WTC11 (cell line): Measurements from ENCODE around the gene CHST15. TPM values are rescaled to one million over a fixed set of nuclear protein-coding genes. Genes with fewer than 3 reads are reported as not detected.

Source experiments
- ATAC-seq: fragments of 200-7000 bp; cut with Tn5 transposase; 2 replicates; pipeline ENCODE4 v1.10.0; 2021; ENCODE audit warnings: mild to moderate bottlenecking, moderate library complexity
- CTCF ChIA-PET: fragments of 300-600 bp; sonication (Branson Sonifier 250); formaldehyde crosslinking; loops from one replicate; lab custom pipeline; 2021; ENCODE audit warnings: antibody characterized with exemption; lab: Charles Lee
- POLR2A ChIA-PET: fragments of 350-600 bp; sonication (Branson Sonifier 250); formaldehyde crosslinking; loops from one replicate; lab custom pipeline; 2021; ENCODE audit warnings: antibody characterized with exemption; lab: Charles Lee
- DNase-seq: peaks from one replicate; pipeline ENCODE4 v3.0.0; 2021; ENCODE audit warnings: low spot score
- H3K27ac Mint-ChIP-seq: 2 replicates; pipeline ENCODE4 v1.8.0; 2021; ENCODE audit warnings: mixed read lengths
- H3K27me3 Mint-ChIP-seq: 2 replicates; pipeline ENCODE4 v1.8.0; 2021; ENCODE audit warnings: low read depth, mild to moderate bottlenecking, moderate library complexity, mixed read lengths
- H3K36me3 Mint-ChIP-seq: 2 replicates; pipeline ENCODE4 v1.8.0; 2021; ENCODE audit warnings: mixed read lengths
- H3K4me1 Mint-ChIP-seq: 2 replicates; pipeline ENCODE4 v1.8.0; 2022; ENCODE audit warnings: mixed read lengths
- H3K4me3 Mint-ChIP-seq: 2 replicates; pipeline ENCODE4 v1.8.0; 2021; ENCODE audit warnings: mild to moderate bottlenecking, moderate library complexity, mixed read lengths
- H3K9me3 Mint-ChIP-seq: 2 replicates; pipeline ENCODE4 v1.8.0; 2021; ENCODE audit warnings: mixed read lengths
- ATF1 ChIP-seq: sonication (generic); formaldehyde crosslinking; IDR thresholded peaks from 2 replicates; pipeline ENCODE4 v1.8.1; 2023; ENCODE audit warnings: mild to moderate bottlenecking, moderate library complexity, missing genetic modification reagents
- CREM ChIP-seq: sonication (generic); formaldehyde crosslinking; IDR thresholded peaks from 2 replicates; pipeline ENCODE4 v1.8.1; 2022; ENCODE audit warnings: mild to moderate bottlenecking, missing genetic modification reagents, moderate library complexity
- E2F1 ChIP-seq: sonication (generic); formaldehyde crosslinking; IDR thresholded peaks from 2 replicates; pipeline ENCODE4 v1.8.0; 2022; ENCODE audit warnings: mild to moderate bottlenecking, missing genetic modification reagents
- E2F5 ChIP-seq: sonication (generic); formaldehyde crosslinking; IDR thresholded peaks from 2 replicates; pipeline ENCODE4 v1.8.1; 2022; ENCODE audit warnings: mild to moderate bottlenecking, moderate library complexity, missing genetic modification reagents
- ETV6 ChIP-seq: sonication (generic); formaldehyde crosslinking; IDR thresholded peaks from 2 replicates; pipeline ENCODE4 v1.8.1; 2022; ENCODE audit warnings: mild to moderate bottlenecking, missing genetic modification reagents
- FOXJ3 ChIP-seq: sonication (generic); formaldehyde crosslinking; IDR thresholded peaks from 2 replicates; pipeline ENCODE4 v1.9.0; 2021; ENCODE audit warnings: missing genetic modification reagents, mild to moderate bottlenecking, borderline replicate concordance
- FOXP4 ChIP-seq: sonication (generic); formaldehyde crosslinking; IDR thresholded peaks from 2 replicates; pipeline ENCODE4 v1.8.0; 2022; ENCODE audit warnings: mild to moderate bottlenecking, missing genetic modification reagents
- IRF1 ChIP-seq: sonication (generic); formaldehyde crosslinking; IDR thresholded peaks from 2 replicates; pipeline ENCODE4 v1.8.0; 2023; ENCODE audit warnings: missing genetic modification reagents
- NR2C2 ChIP-seq: sonication (generic); formaldehyde crosslinking; IDR thresholded peaks from 2 replicates; pipeline ENCODE4 v1.8.0; 2022; ENCODE audit warnings: mild to moderate bottlenecking, missing genetic modification reagents
- SMAD4 ChIP-seq: sonication (generic); formaldehyde crosslinking; IDR thresholded peaks from 2 replicates; pipeline ENCODE4 v1.8.0; 2022; ENCODE audit warnings: mild to moderate bottlenecking, missing genetic modification reagents
- SOX15 ChIP-seq: fragments of 250-450 bp; sonication (Bioruptor Pico); IDR thresholded peaks from 2 replicates; pipeline ENCODE4 v1.9.0; 2021; ENCODE audit warnings: mild to moderate bottlenecking
- SP1 ChIP-seq: sonication (generic); formaldehyde crosslinking; conservative IDR thresholded peaks from 2 replicates; pipeline ENCODE4 v1.8.1; 2022; ENCODE audit warnings: missing genetic modification reagents
- STAT6 ChIP-seq: sonication (generic); formaldehyde crosslinking; conservative IDR thresholded peaks from 2 replicates; pipeline ENCODE4 v1.8.1; 2023; ENCODE audit warnings: mild to moderate bottlenecking, low read depth, missing genetic modification reagents, moderate library complexity
- TEAD4 ChIP-seq: sonication (generic); formaldehyde crosslinking; IDR thresholded peaks from 2 replicates; pipeline ENCODE4 v1.8.0; 2022; ENCODE audit warnings: mild to moderate bottlenecking, missing genetic modification reagents
- TP53 ChIP-seq: sonication (generic); formaldehyde crosslinking; IDR thresholded peaks from 2 replicates; pipeline ENCODE4 v1.8.1; 2023; ENCODE audit warnings: mild to moderate bottlenecking, missing genetic modification reagents
- ZNF219 ChIP-seq: sonication (generic); formaldehyde crosslinking; IDR thresholded peaks from 2 replicates; pipeline ENCODE4 v1.8.0; 2023; ENCODE audit warnings: missing genetic modification reagents, mild to moderate bottlenecking, borderline replicate concordance
- ZNF232 ChIP-seq: sonication (generic); formaldehyde crosslinking; IDR thresholded peaks from 2 replicates; pipeline ENCODE4 v1.8.0; 2022; ENCODE audit warnings: mild to moderate bottlenecking, missing genetic modification reagents
- ZNF281 ChIP-seq: sonication (generic); formaldehyde crosslinking; IDR thresholded peaks from 2 replicates; pipeline ENCODE4 v1.8.0; 2023; ENCODE audit warnings: mild to moderate bottlenecking, missing genetic modification reagents
- ZNF423 ChIP-seq: fragments of 250-450 bp; sonication (Bioruptor Pico); IDR thresholded peaks from 2 replicates; pipeline ENCODE4 v2.1.2; 2022; ENCODE audit warnings: mild to moderate bottlenecking, moderate library complexity
- ZNF425 ChIP-seq: fragments of 250-450 bp; sonication (Bioruptor Pico); conservative IDR thresholded peaks from 2 replicates; pipeline ENCODE4 v1.9.0; 2021; ENCODE audit warnings: mild to moderate bottlenecking
- total RNA-seq: library from RNA; stranded (reverse); gene quantifications from 3 replicates; pipeline ENCODE4 v1.2.3, GENCODE V29; 2021

CHST15 gene
- total RNA-seq, 1 experiment from 2014 or later, result 10.7 TPM

- Mint-ChIP-seq H3K27ac (peak overlapping the region; percentile 58), H3K9me3 (no peaks in the 10 kb centered on the region), H3K4me1 (peaks cover 70% of the 10 kb centered on the region), H3K36me3 (no peaks in the 10 kb centered on the region), H3K4me3 (no peak overlapping the region), H3K27me3 (no peaks in the 10 kb centered on the region)
- CTCF ChIA-PET, result interaction anchor here (1.0 kb wide), 1 partner anchor 74 kb away, joined by 3 read pairs; no protein-coding TSS in a partner anchor
- TF ChIP-seq CREM (CRISPR knock-in tag) (no peak), SMAD4 (CRISPR knock-in tag) (no peak), NR2C2 (CRISPR knock-in tag) (no peak), TEAD4 (no peak), SOX15 (CRISPR knock-in tag) (no peak), ZNF232 (no peak), ETV6 (CRISPR knock-in tag) (no peak), ZNF219 (CRISPR knock-in tag) (no peak), FOXP4 (CRISPR knock-in tag) (no peak), ZNF281 (no peak), ATF1 (CRISPR knock-in tag) (no peak), ZNF423 (CRISPR knock-in tag) (no peak), SP1 (CRISPR knock-in tag) (no peak), TP53 (CRISPR knock-in tag) (no peak), IRF1 (CRISPR knock-in tag) (no peak), E2F5 (no peak)
- ATAC-seq (no peak), DNase-seq (no peak)
- POLR2A ChIA-PET, result no interaction called here
These were observed 24.5 kb downstream of the CHST15 start for GRCh38 chr10:124068929-124069328.

- TF ChIP-seq ZNF425, result no peak
- TF ChIP-seq FOXJ3 (CRISPR knock-in tag), result no peak
- TF ChIP-seq E2F1 (CRISPR knock-in tag), result no peak
- no peak for TF ChIP-seq STAT6 (CRISPR knock-in tag)
- no peak for DNase-seq
- Mint-ChIP-seq H3K9me3 (no peaks in the 10 kb centered on the region), H3K36me3 (no peaks in the 10 kb centered on the region), H3K4me3 (no peak overlapping the region), H3K4me1 (peaks cover 76% of the 10 kb centered on the region), H3K27me3 (no peaks in the 10 kb centered on the region), H3K27ac (no peak overlapping the region)
- ATAC-seq, result no peak
- CTCF ChIA-PET, result interaction anchor here (2.7 kb wide), 1 partner anchor 74 kb away, joined by 18 read pairs; no protein-coding TSS in a partner anchor
- POLR2A ChIA-PET, result no interaction called here
These were observed 25.5 kb downstream of the CHST15 start for GRCh38 chr10:124067825-124068400.
